HG03045 (cell line): ENCODE data around the gene INHA.

Source experiments
- ATAC-seq: cut with Tn5 transposase; IDR thresholded peaks from one replicate; pipeline ENCODE4 v1.9.1; 2021; ENCODE audit warnings: mild to moderate bottlenecking, moderate library complexity; ENCODE audit not compliant: unreplicated experiment

The INHA gene

DNA sequence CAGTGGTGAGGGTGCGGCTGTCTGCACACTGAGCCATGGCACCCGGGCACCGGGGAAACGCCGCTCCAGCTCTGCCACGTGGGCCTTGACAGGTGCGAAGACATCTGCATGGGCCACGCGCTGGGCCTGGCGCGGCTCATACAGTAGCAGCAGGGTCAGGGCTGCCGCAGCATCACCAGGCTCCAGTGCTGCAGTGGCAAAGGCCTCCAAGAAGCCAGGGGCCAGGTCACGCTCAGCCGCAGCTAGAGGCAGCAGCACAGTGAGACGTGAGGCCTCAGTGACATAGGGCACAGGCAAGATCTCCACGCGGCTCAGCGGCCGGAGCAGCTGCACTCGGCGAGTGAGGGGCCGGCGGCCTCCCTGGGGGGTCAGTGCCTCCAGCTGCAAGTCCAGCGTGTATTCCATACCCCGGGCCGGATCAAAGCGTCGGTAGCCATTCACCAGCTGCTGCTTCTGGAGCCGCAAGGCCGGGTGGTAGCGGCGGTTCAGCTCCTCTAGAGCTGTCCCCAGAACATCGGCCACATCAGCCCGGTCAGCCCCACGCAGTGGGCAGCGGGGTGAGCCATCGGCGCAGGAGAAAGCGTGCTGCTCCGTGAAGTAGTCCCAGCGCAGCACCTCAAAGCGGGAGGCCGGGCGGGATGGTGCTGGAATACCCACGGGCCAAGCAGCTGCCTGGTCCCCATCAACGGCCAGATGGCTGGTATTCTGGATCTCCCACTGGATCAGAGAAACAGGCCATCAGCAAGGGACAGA, 32.0 kb upstream of the INHA start:
- ATAC-seq: no peak

DNA sequence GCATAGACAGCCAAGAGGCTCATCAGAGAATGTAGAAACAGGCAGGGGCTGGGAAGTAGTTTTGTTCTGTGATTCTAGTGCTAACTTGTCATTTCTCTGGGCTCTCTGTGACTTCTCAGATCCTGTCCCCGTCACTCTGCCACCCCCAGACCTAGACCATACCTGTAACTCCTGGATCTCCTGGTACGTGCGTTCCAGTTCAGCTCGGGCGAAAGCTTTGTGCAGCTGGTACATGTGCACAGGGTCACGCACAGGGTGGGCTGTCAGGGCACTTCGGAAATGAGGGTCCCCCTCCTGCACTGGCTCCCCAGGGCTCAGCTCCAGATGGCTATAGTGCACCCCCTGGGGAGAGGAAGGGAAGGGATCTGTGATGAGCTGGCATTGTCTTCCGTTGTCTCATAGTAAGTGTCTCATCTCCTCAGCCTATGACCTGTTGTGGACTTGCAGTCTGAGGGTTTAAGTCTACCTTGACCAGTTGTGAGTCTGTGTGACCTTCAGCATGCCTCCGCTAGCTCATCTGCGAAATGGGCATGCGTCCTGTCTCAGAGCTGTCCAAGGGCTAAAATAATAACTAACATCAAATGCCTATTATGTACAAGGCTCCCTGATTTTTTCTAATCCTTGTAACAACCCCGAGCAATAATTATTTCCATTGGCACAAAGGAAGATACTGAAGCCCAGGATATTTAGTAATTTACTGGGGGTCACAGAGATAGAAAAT, 31.2 kb upstream of the INHA start:
- no peak for ATAC-seq

DNA sequence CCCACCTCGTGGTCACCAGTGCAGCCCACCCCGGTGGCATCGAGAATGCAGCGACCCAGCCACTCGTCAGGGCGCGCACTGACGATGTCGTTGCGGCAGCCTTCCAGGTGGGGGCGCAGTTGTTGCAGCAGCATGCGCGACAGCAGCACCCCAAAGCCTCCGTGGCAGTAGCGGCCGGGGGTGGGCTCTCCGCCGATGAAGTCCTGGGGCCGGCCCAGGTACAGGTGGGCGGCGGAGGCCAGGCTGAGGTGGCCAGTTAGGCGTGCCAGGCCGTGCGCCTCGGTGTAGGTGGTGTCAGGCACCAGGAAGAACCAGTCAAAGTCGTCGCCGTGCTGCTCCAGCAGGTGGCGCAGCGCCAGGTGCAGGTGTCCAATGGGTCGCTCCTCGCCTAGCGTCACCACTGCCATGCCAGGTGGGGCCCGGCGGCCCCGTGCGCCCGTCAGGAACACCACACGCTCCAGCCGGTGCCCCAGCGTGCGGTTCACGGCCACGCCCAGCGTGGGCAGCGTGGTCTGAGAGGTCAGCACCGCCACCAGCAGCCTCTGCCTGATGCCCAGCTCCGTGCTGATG, 30.4 kb upstream of the INHA start:
- peak; percentile 42 for ATAC-seq

DNA sequence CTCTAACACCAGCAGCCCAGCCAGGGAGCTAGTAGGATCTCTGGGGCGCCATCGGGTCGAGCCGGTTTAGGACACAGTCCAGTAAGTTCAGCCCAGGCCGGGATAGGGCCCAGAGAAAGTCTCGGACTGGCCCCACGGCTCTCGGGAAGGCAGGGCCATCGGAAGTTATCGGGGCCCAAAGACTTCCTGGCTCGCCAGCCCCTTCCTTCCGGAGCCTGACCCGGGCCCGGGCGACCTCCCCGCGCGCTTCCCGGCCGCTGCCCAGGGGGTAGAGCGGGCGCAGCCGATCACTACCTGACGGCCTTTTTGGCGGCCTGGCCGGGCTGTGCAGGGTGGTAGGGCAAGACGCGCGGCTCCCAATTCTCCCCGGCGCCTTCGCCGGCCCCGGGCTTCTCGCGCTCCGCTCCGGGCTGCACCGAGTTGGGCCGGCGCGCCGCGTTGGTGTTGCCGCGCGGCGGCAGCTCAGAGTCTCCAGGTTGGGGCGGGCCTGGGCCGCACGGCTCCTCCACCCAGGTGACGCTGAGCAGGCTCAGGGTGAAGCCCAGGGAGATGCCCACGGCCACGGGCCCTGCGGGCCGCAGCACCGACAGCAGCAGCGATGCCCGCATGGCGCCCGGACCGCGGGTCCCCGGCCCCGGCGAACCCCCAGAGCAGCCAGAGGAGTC, 29.0 kb upstream of the INHA start:
- peak; percentile 42 for ATAC-seq

DNA sequence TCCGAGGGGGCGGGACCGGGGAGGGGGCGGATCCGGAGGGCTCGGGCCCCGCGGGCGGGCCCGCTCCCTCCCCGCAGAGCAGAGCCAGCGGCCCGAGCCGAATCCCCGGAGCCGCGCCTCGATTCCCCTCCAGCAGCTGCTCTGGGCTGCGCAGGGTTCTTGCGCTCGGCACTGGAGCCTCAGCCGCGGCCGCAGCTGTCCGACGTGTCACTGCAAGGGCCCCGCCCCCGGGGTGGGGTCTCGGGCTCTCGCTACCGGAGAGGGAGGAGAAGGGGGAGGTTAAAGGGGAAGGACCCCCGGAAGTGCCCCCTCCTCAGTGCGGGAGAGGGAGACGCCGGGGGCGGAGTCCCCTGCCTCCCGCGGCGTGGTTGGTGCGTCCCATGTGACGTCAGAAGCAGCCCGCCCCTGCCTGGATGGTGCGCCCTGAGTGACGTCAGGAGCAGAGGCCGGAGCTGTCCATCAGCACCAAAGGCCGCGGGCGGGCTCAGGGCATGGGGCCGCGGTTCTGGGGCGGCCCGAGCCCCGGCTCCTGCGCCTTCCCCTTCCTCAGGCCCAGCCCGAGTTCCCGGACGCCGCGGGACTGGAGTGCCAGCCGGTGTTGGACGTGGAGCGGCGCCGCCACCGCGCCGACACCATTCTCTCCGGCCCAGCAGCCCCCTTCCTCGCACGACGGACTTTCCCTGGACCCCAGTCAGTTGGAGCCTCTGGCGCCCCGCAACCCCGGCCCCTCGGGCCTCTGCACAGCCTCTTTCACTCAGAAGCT, 28.3 kb upstream of the INHA start, which contains the start of the genes CHPF and TMEM198:
CHPF (minus strand) TSS at position 214 of the 763 bp plus-strand sequence. CDS start 271 bp downstream, outside the sequence.
TMEM198 (plus strand) TSS at position 433 of the 763 bp plus-strand sequence. CDS start 700 bp downstream, outside the sequence.
- ATAC-seq: peak; percentile 82

DNA sequence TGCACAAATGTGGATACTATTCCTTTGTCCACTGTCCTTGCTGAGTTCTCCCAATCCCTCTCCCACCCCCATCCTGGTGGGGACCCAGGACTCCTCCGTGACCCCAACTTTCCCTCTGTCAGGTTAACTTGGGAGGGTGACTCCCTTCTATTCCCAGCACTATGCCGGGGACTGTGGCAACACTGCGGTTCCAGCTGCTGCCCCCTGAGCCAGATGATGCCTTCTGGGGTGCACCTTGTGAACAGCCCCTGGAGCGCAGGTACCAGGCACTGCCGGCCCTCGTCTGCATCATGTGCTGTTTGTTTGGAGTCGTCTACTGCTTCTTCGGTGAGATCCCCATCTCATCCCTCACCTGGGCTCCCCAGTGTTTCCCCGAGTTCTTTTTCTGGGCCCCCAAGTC, 27.5 kb upstream of the INHA start:
- ATAC-seq: no peak

DNA sequence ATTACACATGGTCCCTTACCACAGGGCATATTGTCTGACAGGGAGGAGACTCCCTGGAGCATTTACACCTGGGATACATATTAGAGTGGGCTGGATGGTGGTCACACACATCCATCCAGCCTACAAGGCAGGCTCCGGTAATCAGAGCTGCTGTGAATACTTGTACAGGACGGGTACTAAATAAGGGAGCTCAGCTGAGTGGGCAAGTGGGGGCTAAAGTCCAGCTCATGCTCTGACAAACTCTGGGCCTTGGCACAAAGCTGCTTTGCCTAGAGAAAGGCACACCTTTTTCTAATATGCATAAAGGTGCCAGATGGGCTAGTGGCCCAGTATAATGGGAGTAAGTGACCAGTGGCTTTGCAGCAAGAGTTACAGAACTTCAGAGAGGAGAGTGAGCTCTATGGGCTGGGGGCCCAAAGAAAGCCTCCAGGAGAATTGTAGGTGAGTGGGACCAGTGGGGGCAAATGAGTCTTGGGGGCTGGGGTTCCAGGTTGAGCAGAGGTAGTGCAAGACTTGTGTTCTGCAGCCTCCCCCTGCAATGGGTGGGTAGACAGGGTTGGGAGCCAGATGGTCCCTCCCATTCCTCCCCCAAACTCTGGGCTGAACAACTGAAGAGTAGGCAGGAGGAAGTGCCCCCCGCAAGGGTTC, 26.7 kb upstream of the INHA start:
- ATAC-seq: no peak

DNA sequence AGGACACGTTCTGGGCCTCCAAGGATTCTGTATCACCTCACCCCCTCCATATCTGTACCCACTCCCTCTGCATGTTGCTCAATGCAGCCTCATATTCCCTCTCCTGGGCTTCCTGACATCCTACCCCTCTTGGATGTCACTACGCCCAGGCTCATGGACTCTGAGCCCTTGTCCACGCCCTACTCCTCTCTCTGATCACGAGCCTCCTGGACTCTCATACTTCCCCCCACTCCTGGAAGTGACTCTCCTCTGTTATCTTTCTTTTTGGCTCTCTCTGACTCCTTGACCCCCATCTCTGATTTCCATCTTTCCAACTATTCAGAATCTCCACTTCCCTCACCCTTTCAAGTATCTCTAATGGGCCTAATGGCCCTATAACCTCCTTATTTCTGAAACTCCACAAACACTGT, 26.2 kb upstream of the INHA start:
- no peak for ATAC-seq

DNA sequence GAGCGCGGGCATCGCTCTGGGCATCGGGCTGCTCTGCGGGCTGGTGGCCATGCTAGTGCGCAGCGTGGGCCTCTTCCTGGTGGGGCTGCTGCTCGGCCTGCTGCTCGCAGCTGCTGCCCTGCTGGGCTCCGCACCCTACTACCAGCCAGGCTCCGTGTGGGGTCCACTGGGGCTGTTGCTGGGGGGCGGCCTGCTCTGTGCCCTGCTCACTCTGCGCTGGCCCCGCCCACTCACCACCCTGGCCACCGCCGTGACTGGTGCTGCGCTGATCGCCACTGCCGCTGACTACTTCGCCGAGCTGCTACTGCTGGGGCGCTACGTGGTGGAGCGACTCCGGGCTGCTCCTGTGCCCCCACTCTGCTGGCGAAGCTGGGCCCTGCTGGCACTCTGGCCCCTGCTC, 24.5 kb upstream of the INHA start:
- no peak for ATAC-seq

DNA sequence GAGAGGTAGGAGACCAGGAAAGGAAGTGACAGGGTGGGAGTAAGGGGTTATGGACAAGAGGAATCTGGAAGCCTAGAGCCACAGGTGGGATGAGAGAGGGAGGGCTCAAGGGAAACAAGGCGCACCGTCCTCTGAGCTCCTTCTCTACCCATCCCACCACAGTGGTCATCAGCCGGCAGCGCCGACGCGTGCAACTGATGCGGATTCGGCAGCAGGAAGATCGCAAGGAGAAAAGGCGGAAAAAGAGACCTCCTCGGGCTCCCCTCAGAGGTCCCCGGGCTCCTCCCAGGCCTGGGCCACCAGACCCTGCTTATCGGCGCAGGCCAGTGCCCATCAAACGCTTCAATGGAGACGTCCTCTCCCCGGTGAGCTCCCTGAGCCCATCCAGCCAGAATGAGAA, 23.1 kb upstream of the INHA start:
- ATAC-seq: no peak

DNA sequence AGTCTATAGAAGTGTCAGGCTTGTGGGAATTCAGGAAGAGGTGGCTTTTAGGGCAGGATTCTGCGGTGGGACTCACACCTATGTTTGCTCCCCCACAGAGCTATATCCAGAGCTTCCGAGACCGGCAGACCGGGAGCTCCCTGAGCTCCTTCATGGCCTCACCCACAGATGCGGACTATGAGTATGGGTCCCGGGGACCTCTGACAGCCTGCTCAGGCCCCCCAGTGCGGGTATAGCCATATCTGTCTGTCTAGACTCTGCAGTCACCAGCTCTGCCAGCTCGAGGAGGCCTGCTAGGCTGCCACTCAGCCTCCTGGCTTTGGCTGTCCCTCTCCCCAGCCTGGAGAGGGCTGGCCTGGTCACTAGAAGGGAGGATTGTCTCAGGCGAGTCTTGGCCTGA, 22.5 kb upstream of the INHA start:
- ATAC-seq: no peak

DNA sequence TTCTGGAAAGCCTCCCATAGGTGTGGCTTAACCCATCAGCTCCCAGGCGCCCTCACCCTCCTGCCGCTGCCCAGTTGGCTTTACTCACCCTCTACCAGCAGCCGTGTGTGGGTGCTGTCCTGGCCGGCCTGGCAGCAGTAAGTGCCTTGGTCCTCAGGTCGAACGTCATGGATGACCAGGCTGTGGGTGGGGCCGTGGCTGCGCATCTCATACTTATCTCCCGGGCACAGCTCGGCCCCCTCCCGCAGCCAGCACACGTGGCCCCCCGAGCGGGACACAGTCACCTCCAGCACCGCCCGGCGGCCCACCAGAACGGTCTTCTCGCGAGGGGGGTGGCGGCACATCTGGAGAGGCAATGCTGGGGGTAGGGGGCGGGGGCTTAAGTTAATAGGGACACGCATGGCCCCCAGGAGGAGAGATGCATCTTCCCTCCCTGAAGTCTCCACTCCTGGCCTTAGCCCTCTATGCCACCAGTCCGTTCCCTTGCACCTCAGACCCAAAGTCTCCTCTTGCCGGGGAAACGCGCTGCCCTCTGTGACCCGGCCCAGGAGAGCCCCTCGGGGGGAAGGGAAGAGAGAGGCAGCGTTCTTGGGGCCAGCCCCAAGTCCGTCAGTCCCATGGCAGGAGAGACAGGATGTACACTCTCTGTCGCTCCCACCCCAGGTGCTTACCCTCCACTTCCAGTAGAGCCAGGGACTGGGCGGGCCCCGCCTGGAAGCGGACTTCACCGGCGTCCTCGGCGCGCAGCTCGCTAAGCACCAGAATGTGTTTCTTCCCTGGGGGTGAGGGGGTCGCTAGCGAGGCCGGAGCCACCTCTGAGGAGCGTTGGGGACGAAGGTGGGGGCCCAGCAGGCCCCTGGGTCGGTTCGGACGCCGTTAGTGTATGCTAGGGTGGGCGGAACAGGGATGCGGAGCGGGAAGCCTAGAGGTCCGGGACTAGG, 20.4 kb upstream of the INHA start:
- peak; percentile 14 for ATAC-seq

DNA sequence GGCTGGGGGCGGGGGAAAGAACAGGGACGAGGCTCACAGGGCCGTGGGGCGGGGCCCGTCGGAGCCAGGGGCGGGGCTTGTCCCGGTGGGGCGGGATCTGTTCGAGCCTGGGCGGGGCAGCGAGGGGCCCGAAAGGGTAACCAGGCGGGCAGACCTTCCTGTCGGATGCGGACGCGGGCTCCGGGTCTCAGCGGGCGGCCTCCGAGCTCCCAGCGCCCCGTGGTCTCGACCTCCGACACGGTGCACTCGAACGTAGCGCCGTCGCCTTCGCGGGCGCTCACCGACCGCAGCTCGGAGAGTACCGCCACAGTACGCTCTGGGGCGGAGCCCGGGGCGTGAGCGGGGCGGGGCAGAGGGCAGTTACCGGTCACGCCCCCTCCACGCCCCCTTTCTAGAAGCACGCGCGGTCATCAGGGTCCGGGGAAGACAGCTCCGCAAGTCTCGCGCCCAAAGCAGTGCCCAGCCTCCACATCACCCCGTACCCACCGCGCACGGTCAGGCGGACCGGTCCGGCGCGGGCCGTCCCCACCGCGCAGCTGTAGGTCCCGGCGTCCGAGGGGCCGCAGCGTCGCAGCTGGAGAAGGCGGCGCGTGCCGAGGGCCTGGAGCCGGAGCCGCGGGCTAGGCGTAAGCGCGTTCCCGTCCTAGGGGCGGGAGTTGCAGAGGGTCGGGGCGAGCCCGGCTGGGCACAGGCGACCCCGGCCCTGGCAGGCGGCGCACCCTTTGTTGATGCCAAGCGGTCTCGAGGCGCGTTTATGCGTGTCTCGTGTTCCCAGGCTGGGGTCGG, 19.5 kb upstream of the INHA start:
- peak; percentile 90 for ATAC-seq

DNA sequence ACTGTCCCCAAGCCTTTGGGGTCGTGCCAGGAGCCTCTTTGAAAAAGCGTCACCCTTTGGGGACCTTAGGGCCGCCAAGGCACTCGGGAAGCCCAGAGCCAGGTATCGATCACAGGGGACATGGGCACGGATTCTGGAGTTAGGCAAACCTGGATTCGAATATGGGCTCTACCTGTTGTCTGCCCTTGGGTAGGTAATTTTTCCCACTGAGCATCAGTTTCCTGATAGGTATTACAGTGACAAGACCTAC, 19.0 kb upstream of the INHA start:
- ATAC-seq: no peak

DNA sequence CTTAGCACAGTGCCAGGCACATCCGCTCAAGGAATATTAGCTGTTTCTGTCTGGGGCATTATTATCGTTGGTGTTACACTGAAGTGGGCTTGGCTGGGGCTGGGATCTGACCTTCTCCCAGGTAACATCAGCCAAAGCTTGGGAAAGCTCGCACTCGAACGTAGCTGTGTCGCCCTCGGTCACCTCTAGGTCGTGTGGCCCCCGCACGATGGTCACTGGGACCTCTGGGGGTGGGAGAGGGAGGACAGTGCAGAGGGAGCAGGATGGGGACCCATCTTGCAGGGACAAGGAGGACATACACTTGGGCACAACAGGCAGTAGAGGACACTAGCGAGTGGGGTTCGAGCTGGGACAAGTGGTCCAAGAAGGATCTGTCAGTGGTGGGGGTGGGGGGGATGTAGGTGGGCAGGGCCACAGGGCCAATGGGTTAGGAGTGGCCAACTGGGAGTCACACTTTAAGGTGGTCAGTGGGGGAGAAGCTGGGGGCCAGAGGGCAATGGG, 18.6 kb upstream of the INHA start:
- no peak for ATAC-seq

DNA sequence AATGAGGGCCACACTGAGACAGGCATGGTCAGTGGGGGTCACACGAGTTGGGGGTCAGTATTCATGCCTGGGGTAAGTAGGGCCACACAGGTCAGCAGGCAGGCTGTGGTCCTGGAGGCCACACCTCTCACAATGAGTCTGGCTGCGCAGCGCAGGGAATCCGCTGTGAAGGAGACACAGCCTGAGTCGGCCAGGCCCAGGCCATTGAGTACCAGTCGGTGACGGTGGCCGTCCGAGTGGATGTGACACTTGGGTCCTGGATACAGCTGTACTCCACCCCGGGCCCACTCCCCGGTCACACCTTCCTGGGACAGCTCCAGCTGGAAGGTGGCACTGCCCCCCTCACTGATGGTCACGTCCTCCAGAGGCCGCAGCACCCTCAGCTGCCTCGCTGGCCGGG, 17.8 kb upstream of the INHA start:
- no peak for ATAC-seq

DNA sequence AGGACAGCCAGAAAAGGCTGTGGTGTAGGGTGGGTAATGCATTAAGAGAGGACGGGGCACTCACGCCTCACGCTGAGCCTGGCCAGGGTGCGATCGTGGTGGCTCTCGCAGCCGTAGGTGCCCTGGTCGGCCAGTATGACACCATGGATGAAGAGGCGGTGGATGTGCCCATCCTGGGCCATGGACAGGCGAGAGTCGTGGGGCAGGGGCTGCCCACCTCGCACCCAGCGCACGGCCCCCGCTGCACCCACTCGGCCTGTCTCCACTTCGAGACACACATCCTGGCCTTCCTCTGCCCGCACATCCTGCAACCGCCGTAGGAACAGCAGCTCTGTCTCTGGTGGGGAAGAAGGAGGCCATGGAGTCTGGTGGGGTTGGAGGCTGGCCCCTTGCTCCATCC, 16.2 kb upstream of the INHA start:
- no peak for ATAC-seq

DNA sequence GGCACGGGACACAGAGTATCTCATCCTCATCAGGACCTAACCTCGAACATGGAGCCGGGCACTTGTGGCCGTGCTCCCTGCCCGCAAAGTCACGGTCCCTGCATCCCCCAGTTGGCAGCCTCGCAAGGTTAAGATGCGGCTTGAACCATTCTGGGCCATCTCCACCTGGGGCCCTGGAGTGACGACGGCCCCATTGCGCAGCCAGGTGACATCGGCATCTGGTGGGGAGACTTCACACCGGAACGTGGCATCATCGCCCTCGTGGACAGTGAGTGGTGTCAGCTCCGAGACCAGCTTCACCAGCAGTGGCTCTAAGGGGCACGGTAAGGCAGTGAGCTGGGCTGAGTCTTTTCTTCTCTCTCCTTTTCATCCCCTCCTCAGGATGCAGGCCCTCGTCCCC, 15.7 kb upstream of the INHA start:
- ATAC-seq: no peak
